NCI-H510A treated with DMSO at 0.1 percent for 48 hours (cell line): ENCODE results near the gene OARD1.
"Not testable (repeated sequence)": the region's sequence is repeated elsewhere in the genome, so short reads cannot be mapped to it uniquely, and the experiment has no call there.

Source experiments
- DNase-seq: peaks from one replicate; lab custom pipeline; 2025; lab: John Stamatoyannopoulos, UW

OARD1 gene

DNA sequence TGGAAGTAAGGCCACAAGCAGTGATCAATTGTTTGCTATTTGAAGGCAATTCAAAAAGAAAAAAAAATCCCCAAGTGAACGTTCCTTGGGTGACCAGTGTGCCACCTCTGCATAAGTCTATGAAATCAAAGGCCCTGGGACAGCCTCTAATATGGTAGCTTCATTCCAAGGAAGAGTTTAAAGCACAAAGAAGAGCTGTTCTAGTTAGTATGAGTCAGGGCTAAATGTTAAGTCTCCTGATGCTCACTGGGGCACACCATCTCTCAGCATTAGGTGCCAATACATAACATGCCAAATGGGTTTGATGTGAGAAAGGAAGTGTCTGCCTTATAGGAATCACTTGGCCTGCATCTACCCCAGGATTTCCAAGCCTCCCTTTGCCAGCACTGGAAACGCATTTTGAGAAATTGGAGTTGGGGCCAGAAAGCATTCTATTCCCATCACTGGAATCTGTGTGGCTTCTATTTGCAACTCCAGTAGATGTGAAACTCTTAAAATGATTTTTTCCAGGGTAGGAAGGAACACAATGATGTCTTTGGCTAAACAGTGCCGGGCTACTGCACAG is 46.1 kb downstream of the OARD1 start:
- DNase-seq = no peak

DNA sequence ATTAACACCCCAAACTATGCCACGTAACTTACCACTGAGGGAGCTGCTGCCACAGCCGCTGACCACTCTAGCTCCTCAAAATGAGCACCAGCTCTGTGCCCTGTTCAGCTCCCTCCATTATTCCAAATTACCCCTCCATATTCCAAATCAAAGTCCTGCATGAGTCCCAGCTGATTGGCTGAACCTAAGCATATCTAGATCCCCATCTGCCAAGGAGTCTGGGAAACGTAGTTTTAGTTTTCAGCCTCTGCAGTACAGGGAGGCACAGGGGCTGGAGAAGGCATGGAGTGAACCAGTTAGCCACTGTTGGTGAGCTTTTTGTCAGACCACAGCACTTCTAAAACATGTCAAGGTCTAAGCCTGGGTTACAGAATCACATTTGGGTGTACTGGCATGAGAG is 49.0 kb downstream of the OARD1 start:
- no peak for DNase-seq

DNA sequence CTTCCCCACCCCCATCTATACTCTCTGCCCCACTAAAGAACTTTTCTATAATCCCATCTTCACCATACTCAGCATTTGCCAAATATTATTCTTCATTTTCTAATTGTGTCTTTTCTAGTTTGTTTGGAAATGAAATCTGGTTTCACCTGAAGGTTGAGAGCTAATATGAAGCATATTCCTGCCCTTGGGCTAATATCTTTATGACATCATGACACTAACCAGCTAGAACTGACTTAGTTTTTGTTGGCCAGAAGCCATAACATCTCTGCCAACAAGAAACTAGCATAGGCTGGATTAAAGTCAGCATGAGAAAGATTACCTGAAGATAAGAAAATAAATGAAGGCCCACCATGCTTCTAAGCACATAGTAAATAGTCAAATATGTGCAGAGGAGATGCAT is 49.9 kb downstream of the OARD1 start:
- DNase-seq = no peak

DNA sequence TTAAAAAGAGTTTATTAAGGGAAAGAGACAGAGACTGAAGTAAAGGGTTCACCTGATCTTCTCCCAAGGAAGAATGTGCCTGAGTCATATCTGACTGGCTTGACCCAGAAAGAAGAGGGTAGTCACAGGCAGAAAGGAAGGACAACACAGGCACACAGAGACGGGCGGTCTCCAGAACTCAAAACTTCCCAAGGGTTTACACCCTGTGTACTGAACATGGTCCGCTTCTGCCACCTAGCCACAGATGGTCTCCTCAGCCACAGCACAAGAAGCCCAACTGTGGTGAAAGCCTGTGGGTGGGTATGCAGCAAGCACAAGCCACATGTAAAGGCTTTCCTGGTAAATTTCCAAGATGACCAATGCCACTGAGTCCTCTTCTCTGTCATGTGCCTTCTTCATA is 50.3 kb downstream of the OARD1 start:
- DNase-seq = no peak

DNA sequence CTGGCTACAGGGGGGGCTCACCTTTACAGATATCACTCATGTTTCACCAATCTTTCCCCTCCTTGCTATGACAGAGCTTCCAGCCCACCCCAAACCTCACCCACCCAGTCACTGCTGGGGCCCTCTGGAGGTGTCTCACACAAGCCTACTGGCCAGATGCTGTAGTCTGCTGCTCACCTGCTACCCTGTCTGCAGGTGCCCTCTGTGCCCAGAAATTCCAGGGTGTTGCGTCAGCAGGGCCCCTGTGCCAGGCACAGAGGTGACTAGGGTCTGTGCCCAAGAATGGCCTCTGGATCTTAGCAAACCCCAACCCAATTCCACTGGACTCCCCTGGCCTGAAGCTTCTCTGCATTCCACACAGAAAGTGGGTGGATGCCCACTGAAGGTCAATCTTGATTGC is 54.5 kb downstream of the OARD1 start:
- DNase-seq = no peak

DNA sequence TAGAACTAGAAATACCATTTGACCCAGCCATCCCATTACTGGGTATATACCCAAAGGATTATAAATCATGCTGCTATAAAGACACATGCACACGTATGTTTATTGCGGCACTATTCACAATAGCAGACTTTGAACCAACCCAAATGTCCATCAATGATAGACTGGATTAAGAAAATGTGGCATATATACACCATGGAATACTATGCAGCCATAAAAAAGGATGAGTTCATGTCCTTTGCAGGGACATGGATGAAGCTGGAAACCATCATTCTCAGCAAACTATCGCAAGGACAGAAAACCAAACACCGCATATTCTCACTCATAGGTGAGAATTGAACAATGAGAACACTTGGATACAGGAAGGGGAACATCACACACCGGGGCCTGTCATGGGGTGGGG is 56.3 kb downstream of the OARD1 start:
- DNase-seq = not testable (repeated sequence)

DNA sequence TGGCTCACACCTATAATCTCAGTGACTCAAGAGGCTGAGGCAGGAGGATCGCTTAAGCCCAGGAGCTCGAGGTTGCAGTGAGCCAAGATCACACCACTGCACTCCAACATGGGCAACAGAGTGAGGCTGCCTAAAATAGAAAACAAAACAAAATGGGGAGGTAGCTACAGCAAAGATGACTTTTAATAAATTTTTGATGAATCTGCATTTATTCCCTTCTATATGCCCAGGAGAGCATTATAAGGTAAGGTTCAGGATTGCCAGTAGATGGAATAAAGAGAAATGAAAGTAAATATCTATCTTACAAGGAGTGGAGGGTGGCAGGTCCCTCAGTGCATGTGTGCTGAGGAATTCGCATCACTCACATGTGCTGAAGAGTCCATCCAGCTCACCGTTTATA is 57.4 kb downstream of the OARD1 start:
- DNase-seq = no peak
